ENCODE measurements around the gene NRAS. TPM values are rescaled to one million over a fixed set of nuclear protein-coding genes. Genes with fewer than 3 reads are reported as not detected.

NRAS gene
- polyA plus RNA-seq, 1 experiment, result 69.8 TPM

- TF ChIP-seq CTCF (IDR thresholded peaks at IDR 0.05; ENCODE audit: low read depth, low read length), result no peak
- CTCF ChIA-PET, result no interaction called here
- Histone ChIP-seq H3K9me3 (ENCODE audit: control insufficient read depth, insufficient read depth, low read length) (no peaks in the 10 kb centered on the region), H3K27ac (ENCODE audit: low read depth, low read length) (no peak overlapping the region), H3K27me3 (ENCODE audit: control insufficient read depth, insufficient read depth, low read length) (no peaks in the 10 kb centered on the region), H3K4me3 (ENCODE audit: low read depth, low read length) (no peak overlapping the region)
- no peak for DNase-seq (ENCODE audit: low read depth, low spot score)
- POLR2A ChIA-PET, result interaction anchor here (0.7 kb wide), 1 partner anchor 23 kb away, joined by 3 read pairs; no protein-coding TSS in a partner anchor
Observed at GRCh38 chr1:114750780-114751179, 34.2 kb upstream of the NRAS start.

DNA sequence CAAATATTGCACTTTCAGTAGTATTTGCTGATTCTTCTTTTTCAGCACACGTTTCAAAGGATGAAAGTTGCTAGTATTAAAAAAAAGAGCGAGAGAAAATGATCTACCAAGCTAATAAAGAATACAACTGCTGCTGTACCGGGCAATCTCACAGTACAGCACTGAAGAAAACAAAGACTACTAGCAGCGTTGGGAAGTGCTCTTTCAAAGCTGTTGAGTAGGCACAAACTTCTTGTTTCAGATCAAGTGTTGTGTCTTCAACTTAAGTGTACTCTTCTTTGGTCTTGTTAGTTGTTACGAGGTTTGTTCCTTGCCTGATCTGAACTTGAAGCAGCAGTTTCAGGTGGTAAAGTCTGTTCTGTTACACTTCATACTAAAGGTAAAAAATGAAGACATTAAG, 33.3 kb upstream of the NRAS start:
- no peak overlapping the region for H3K4me3 ChIP-seq (ENCODE audit: low read depth, low read length)
- H3K9me3 ChIP-seq (ENCODE audit: control insufficient read depth, insufficient read depth, low read length), result no peaks in the 10 kb centered on the region
- no peaks in the 10 kb centered on the region for H3K27me3 ChIP-seq (ENCODE audit: control insufficient read depth, insufficient read depth, low read length)
- no peak for TF ChIP-seq CTCF (IDR thresholded peaks at IDR 0.05; ENCODE audit: low read depth, low read length)
- H3K27ac ChIP-seq (ENCODE audit: low read depth, low read length), result no peak overlapping the region
- no peak for DNase-seq (ENCODE audit: low read depth, low spot score)
- CTCF ChIA-PET, result interaction anchor here (0.7 kb wide), 1 partner anchor 340 kb away, joined by 3 read pairs; no protein-coding TSS in a partner anchor
- POLR2A ChIA-PET, result interaction anchor here (0.6 kb wide), 1 partner anchor 87 kb away, joined by 4 read pairs; no protein-coding TSS in a partner anchor

DNA sequence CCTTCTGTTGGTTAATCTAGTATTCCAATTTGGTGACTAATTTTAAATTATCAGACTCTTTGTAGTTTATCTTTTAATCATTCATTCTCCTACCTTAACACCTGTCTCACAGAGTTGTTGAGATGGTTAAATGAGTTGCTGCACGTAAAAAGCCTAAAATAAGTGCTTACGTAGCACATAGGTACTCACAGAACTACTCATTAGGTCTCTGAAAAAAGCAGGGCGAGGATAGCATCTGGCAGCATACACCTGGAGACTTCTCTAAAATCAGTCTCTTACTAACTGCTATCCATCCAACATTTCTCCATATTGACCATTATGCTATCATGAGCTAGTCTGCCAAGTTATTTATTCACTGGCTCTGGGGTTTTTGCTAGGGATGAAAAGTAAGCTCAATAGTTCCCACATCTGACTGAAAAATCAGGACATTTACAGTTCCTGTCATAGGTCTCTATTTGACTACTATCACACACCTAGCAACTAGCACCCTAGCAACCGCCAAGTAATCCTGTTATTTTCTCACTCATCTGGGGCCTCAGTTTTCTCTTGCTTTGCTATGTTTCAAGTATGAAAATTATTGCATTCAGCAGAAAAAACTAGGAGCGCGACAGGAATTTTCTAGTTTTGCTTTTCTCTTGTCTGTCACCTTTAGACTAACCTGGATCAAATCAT, 30.0 kb upstream of the NRAS start:
- Histone ChIP-seq H3K27ac (ENCODE audit: low read depth, low read length) (no peak overlapping the region), H3K9me3 (ENCODE audit: control insufficient read depth, insufficient read depth, low read length) (no peaks in the 10 kb centered on the region), H3K27me3 (ENCODE audit: control insufficient read depth, insufficient read depth, low read length) (no peaks in the 10 kb centered on the region), H3K4me3 (ENCODE audit: low read depth, low read length) (no peak overlapping the region)
- ChIA-PET CTCF (interaction anchor here (0.9 kb wide), 1 partner anchor 400 kb away, joined by 3 read pairs; no protein-coding TSS in a partner anchor), POLR2A (no interaction called here)
- no peak for TF ChIP-seq CTCF (IDR thresholded peaks at IDR 0.05; ENCODE audit: low read depth, low read length)
- DNase-seq (ENCODE audit: low read depth, low spot score), result no peak

- H3K9me3 ChIP-seq (ENCODE audit: control insufficient read depth, insufficient read depth, low read length), result no peaks in the 10 kb centered on the region
- ChIA-PET POLR2A (interaction anchor here (1.4 kb wide), 1 partner anchor 8 kb away, joined by 4 read pairs; no protein-coding TSS in a partner anchor), CTCF (interaction anchor here (0.7 to 1.1 kb wide), 2 partner anchors 398 to 463 kb away, joined by 3 read pairs; no protein-coding TSS in a partner anchor)
- no peaks in the 10 kb centered on the region for H3K27me3 ChIP-seq (ENCODE audit: control insufficient read depth, insufficient read depth, low read length)
- DNase-seq (ENCODE audit: low read depth, low spot score), result no peak
- H3K4me3 ChIP-seq (ENCODE audit: low read depth, low read length), result no peak overlapping the region
- TF ChIP-seq CTCF (IDR thresholded peaks at IDR 0.05; ENCODE audit: low read depth, low read length), result no peak
- H3K27ac ChIP-seq (ENCODE audit: low read depth, low read length), result no peak overlapping the region
Observed at GRCh38 chr1:114745291-114745690, 28.7 kb upstream of the NRAS start.

DNA sequence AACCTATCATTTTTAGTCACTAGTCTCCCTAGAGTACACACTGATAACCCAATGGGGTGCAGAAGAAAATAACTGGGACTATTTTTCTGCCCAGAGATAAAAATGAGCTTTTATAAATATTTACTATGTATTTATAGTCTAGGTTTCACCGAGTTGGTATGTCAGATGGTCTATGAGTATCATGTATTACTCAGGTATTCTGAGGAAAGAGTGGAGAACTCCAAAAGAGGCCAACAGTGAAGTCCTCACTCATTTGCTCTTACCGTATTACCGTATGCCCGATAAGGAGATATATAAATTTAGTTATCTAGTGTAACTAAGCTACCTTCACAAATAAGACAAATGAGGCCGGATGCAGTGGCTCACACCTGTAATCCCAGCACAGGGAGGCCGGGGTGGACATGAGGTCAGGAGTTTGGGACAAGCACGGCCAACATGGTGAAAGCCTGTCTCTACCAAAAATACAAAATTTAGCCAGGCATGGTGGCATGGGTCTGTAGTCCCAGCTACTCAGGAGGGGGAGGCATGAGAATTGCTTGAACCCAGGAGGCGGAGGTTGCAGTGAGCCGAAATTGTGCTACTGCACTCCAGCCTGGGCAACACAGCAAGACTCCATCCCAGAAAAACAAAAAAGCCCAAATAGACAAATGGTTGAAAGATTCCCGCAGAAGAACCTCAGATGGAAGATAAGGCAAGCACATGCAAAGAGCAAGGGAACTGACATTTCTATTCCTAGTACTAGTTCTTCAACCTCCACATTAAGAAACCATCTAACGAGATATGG, 25.6 kb upstream of the NRAS start:
- no peak overlapping the region for H3K4me3 ChIP-seq (ENCODE audit: low read depth, low read length)
- no peak for DNase-seq (ENCODE audit: low read depth, low spot score)
- POLR2A ChIA-PET, result interaction anchor here (1.0 kb wide), 1 partner anchor 15 kb away, joined by 4 read pairs; the partner anchor contains the start of gene CSDE1
- H3K27ac ChIP-seq (ENCODE audit: low read depth, low read length), result no peak overlapping the region
- no peaks in the 10 kb centered on the region for H3K27me3 ChIP-seq (ENCODE audit: control insufficient read depth, insufficient read depth, low read length)
- CTCF ChIA-PET, result no interaction called here
- TF ChIP-seq CTCF (IDR thresholded peaks at IDR 0.05; ENCODE audit: low read depth, low read length), result no peak
- no peaks in the 10 kb centered on the region for H3K9me3 ChIP-seq (ENCODE audit: control insufficient read depth, insufficient read depth, low read length)
